ENCODE data around the gene TMEM272. TPM values are rescaled to one million over a fixed set of nuclear protein-coding genes. Genes with fewer than 3 reads are reported as not detected.

TMEM272 gene
- total and polyA plus RNA-seq, 2 of the 4 experiments (the other 2 are of a cell fraction): not detected

DNA sequence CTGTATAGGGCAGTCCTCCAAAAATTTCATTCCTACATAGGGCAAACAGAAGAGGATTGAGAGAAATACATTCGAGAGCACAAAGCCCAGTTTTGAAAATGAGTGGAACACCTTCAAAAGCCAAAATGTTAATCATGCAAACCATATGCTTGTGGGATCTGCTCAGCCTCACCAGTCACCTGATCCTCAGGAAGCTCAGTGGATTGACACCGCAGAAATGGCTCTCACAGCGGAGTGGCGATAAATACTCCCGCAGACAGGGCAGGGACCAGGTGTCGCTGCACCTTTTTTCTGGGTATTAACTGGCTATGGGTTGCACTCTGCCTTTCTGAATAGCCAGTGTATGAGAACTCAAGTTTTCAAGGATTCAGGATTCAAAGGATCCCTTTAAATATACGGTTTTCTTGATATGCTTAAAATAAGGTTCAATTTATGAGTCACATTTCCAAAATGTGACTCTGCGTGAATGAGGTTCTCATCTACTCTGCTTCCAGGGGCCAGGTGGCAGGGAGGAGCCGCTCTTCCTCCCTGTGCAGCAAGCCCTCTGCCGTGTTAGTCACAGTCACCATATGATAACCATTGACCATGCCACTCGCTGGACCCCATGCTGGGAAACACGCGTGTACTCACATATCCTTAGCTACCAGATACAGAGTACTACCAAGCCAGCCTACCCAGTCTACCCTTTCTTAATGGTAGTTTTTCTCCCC lies 22.7 kb downstream of the TMEM272 start:
- Histone ChIP-seq H3K4me1 (ENCODE audit: control insufficient read depth, insufficient read depth, low read length) (no peaks in the 10 kb centered on the region), H3K9me1 (ENCODE audit: insufficient read depth, low read length) (no peaks in the 10 kb centered on the region), H3K23ac (ENCODE audit: low read depth, low read length) (no peak overlapping the region), H4K8ac (ENCODE audit: low read depth in 2 of 2, low read length in 2 of 2) (no peak overlapping the region), H3K4me2 (ENCODE audit: low read depth, low read length) (no peak overlapping the region), H3K36me3 (ENCODE audit: control insufficient read depth, insufficient read depth, low read length) (no peaks in the 10 kb centered on the region), H2AK9ac (replicated peaks; ENCODE audit: low read depth, low read length, poor library complexity) (no peak overlapping the region), H2BK20ac (ENCODE audit: low read depth, low read length) (no peak overlapping the region), H3K14ac (replicated peaks; ENCODE audit: low read depth, low read length) (no peak overlapping the region), H3K27ac (ENCODE audit: insufficient read depth, low read length) (no peak overlapping the region), H3K79me1 (ENCODE audit: low read depth in 1 of 2, low read length in 2 of 2) (no peaks in the 10 kb centered on the region), H3K56ac (ENCODE audit: extremely low read depth, insufficient read depth, low read length) (no peak overlapping the region), H4K5ac (ENCODE audit: low read depth, low read length) (no peak overlapping the region), H3K27me3 (ENCODE audit: control insufficient read depth, insufficient read depth, low read length) (peaks cover 70% of the 10 kb centered on the region), H3K4ac (ENCODE audit: low read depth, low read length) (no peak overlapping the region), H3K9me3 (ENCODE audit: control insufficient read depth, insufficient read depth, low read length) (no peaks in the 10 kb centered on the region), H3K9ac (ENCODE audit: low read depth, low read length) (no peak overlapping the region), H2BK120ac (ENCODE audit: low read depth, low read length) (no peak overlapping the region), H2BK5ac (ENCODE audit: low read depth, low read length, poor library complexity, severe bottlenecking) (no peak overlapping the region), H4K91ac (ENCODE audit: insufficient read depth, low read depth, low read length) (no peak overlapping the region), H3K4me3 (ENCODE audit: insufficient read depth, low read depth, low read length) (no peak overlapping the region), H3K18ac (ENCODE audit: low read depth, low read length) (no peak overlapping the region), H4K20me1 (ENCODE audit: insufficient read depth, low read length) (no peaks in the 10 kb centered on the region), H2BK15ac (ENCODE audit: low read depth, low read length) (no peak overlapping the region), H2AFZ (replicated peaks; ENCODE audit: low read length, poor library complexity) (no peak overlapping the region), H2AK5ac (ENCODE audit: low read depth, low read length) (no peak overlapping the region)
- in situ Hi-C loops (cut with MboI; ENCODE audit: low sequenced_read_pairs) (no loop called here), intact Hi-C loops (cut with micrococcal nuclease) (no loop called here), dilution Hi-C loops (cut with HindIII; ENCODE audit: low sequenced_read_pairs, unreplicated experiment) (no loop called here)
- TF ChIP-seq NFE2L2 (IDR thresholded peaks at IDR 0.05; ENCODE audit: low read depth, low read length) (no peak), RAD21 (IDR thresholded peaks at IDR 0.05; ENCODE audit: low read length) (no peak), MAZ (IDR thresholded peaks at IDR 0.05; ENCODE audit: borderline replicate concordance, low read depth, low read length) (no peak), FOS (IDR thresholded peaks at IDR 0.05; ENCODE audit: low read depth, low read length) (no peak), CEBPB (IDR thresholded peaks at IDR 0.05; ENCODE audit: low read depth, low read length) (no peak), SMC3 (IDR thresholded peaks at IDR 0.05; ENCODE audit: low read depth, low read length) (no peak), MAFK (IDR thresholded peaks at IDR 0.05; ENCODE audit: low read depth, low read length) (no peak), RFX5 (IDR thresholded peaks at IDR 0.05; ENCODE audit: low read depth, low read length) (no peak), BHLHE40 (IDR thresholded peaks at IDR 0.05; ENCODE audit: low read depth, low read length) (no peak), RCOR1 (IDR thresholded peaks at IDR 0.05; ENCODE audit: insufficient replicate concordance, low read length) (no peak)
- TF ChIP-seq, protein P1, sequence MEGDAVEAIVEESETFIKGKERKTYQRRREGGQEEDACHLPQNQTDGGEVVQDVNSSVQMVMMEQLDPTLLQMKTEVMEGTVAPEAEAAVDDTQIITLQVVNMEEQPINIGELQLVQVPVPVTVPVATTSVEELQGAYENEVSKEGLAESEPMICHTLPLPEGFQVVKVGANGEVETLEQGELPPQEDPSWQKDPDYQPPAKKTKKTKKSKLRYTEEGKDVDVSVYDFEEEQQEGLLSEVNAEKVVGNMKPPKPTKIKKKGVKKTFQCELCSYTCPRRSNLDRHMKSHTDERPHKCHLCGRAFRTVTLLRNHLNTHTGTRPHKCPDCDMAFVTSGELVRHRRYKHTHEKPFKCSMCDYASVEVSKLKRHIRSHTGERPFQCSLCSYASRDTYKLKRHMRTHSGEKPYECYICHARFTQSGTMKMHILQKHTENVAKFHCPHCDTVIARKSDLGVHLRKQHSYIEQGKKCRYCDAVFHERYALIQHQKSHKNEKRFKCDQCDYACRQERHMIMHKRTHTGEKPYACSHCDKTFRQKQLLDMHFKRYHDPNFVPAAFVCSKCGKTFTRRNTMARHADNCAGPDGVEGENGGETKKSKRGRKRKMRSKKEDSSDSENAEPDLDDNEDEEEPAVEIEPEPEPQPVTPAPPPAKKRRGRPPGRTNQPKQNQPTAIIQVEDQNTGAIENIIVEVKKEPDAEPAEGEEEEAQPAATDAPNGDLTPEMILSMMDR (conservative IDR thresholded peaks at IDR 0.05; ENCODE audit: low read depth, low read length): no peak
- TF ChIP-seq, protein P2, sequence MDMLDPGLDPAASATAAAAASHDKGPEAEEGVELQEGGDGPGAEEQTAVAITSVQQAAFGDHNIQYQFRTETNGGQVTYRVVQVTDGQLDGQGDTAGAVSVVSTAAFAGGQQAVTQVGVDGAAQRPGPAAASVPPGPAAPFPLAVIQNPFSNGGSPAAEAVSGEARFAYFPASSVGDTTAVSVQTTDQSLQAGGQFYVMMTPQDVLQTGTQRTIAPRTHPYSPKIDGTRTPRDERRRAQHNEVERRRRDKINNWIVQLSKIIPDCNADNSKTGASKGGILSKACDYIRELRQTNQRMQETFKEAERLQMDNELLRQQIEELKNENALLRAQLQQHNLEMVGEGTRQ (IDR thresholded peaks at IDR 0.05; ENCODE audit: low read depth, low read length): no peak
- TF ChIP-seq, protein P3, sequence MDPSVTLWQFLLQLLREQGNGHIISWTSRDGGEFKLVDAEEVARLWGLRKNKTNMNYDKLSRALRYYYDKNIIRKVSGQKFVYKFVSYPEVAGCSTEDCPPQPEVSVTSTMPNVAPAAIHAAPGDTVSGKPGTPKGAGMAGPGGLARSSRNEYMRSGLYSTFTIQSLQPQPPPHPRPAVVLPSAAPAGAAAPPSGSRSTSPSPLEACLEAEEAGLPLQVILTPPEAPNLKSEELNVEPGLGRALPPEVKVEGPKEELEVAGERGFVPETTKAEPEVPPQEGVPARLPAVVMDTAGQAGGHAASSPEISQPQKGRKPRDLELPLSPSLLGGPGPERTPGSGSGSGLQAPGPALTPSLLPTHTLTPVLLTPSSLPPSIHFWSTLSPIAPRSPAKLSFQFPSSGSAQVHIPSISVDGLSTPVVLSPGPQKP (IDR thresholded peaks at IDR 0.05; ENCODE audit: borderline replicate concordance, low read depth, low read length): no peak
- no peak for ATAC-seq (ENCODE audit: low read depth)
- WGBS, 2 experiments (ENCODE audit: extremely low coverage in 2 of 2, insufficient read length in 1 of 2): 73% methylated on average over 5 of the region's 13 CpGs; no CpG with 5 or more reads in 1 of the 2 experiments
- no TSS peak for BruUV-seq (replicated peaks)
- ChIA-PET POLR2A (ENCODE audit: unreplicated experiment) (no interaction called here), CTCF (no interaction called here)
- no peak for DNase-seq
